ENCODE data around the gene KSR1. TPM values are rescaled to one million over a fixed set of nuclear protein-coding genes. Genes with fewer than 3 reads are reported as not detected.

Gene KSR1
- total and polyA plus RNA-seq, 2 of the 4 experiments (the other 2 are of a cell fraction): 12.5 to 21.9 TPM

DNA sequence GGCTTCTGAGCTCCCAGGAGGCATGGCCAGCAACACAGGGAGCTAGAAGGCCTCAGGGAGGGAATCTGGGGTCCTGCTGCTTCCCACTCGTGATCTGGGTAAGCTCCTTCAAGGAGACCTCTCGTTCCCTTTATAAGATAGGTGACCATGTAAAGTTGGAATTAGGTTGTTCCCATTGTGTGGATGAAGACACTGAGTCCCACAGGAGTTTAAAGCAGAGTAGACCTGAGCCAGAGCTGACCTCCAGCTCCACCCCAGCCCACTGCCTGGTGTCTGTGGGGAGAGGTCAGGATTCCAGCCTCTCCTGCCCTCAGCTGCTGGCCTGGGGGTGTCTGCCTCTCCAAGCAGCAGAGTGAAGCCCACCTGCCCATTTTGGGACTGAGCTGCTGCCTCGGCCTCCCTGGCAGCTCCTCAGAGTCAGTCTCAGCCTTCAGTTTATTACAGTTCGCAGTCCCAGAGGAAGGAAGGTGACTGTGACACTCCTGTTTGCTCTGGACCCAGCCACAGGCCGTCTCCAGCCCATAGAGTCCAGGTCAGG lies 141.6 kb downstream of the KSR1 start:
- H4K91ac ChIP-seq (ENCODE audit: insufficient read depth, low read depth, low read length): 0 out of 2 replicates have a peak overlapping the region, but pooled peaks have one; percentile 8
- H3K9me1 ChIP-seq (ENCODE audit: insufficient read depth, low read length): peaks cover 4% of the 10 kb centered on the region
- no peaks in the 10 kb centered on the region for H3K9me3 ChIP-seq (ENCODE audit: control insufficient read depth, insufficient read depth, low read length)
- TF ChIP-seq RFX5 (IDR thresholded peaks at IDR 0.05; ENCODE audit: low read depth, low read length): no peak
- no peak for TF ChIP-seq NFE2L2 (IDR thresholded peaks at IDR 0.05; ENCODE audit: low read depth, low read length)
- no peak for TF ChIP-seq CEBPB (IDR thresholded peaks at IDR 0.05; ENCODE audit: low read depth, low read length)
- TF ChIP-seq MAZ (IDR thresholded peaks at IDR 0.05; ENCODE audit: borderline replicate concordance, low read depth, low read length): no peak
- TF ChIP-seq MXI1 (IDR thresholded peaks at IDR 0.05; ENCODE audit: borderline replicate concordance, low read depth, low read length): no peak
- TF ChIP-seq BHLHE40 (IDR thresholded peaks at IDR 0.05; ENCODE audit: low read depth, low read length): no peak
- no peak for TF ChIP-seq FOS (IDR thresholded peaks at IDR 0.05; ENCODE audit: low read depth, low read length)
- TF ChIP-seq POLR2A (IDR thresholded peaks at IDR 0.05; ENCODE audit: low read depth, low read length): no peak
- no peak overlapping the region for H2AFZ ChIP-seq (replicated peaks; ENCODE audit: low read length, poor library complexity)
- no peak for ATAC-seq (ENCODE audit: low read depth)
- H2BK5ac ChIP-seq (ENCODE audit: low read depth, low read length, poor library complexity, severe bottlenecking): no peak overlapping the region
- no peak overlapping the region for H3K4me2 ChIP-seq (ENCODE audit: low read depth, low read length)
- H3K4ac ChIP-seq (ENCODE audit: low read depth, low read length): peak overlapping the region; percentile 21; the same call in 1 of the 2 replicates
- no peak overlapping the region for H3K56ac ChIP-seq (ENCODE audit: extremely low read depth, insufficient read depth, low read length)
- H2BK120ac ChIP-seq (ENCODE audit: low read depth, low read length): no peak overlapping the region
- peaks cover 3 to 9% of the 10 kb centered on the region in 2 experiments; a peak in 2 of 4 replicates for H3K79me1 ChIP-seq (ENCODE audit: low read depth in 1 of 2, low read length in 2 of 2)
- H3K27me3 ChIP-seq (ENCODE audit: control insufficient read depth, insufficient read depth, low read length): no peaks in the 10 kb centered on the region
- no peak overlapping the region for H2BK15ac ChIP-seq (ENCODE audit: low read depth, low read length)
- DNase-seq: no peak
- no peak overlapping the region for H4K5ac ChIP-seq (ENCODE audit: low read depth, low read length)
- no peak overlapping the region for H3K14ac ChIP-seq (replicated peaks; ENCODE audit: low read depth, low read length)
- no peak overlapping the region for H3K18ac ChIP-seq (ENCODE audit: low read depth, low read length)
- 0 out of 2 replicates have a peak overlapping the region, but pooled peaks have one; percentile 9 for H3K27ac ChIP-seq (ENCODE audit: insufficient read depth, low read length)
- H3K36me3 ChIP-seq (ENCODE audit: control insufficient read depth, insufficient read depth, low read length): peaks cover 79% of the 10 kb centered on the region
- intact Hi-C loops (cut with micrococcal nuclease) (no loop called here), in situ Hi-C loops (cut with MboI; ENCODE audit: low sequenced_read_pairs) (loop anchor here (5.0 to 10.0 kb wide), 2 partner anchors 246 to 353 kb away; no protein-coding TSS in a partner anchor), dilution Hi-C loops (cut with HindIII; ENCODE audit: low sequenced_read_pairs, unreplicated experiment) (no loop called here)
- H2BK20ac ChIP-seq (ENCODE audit: low read depth, low read length): no peak overlapping the region
- ChIA-PET CTCF (no interaction called here), POLR2A (ENCODE audit: unreplicated experiment) (no interaction called here)
- BruUV-seq (replicated peaks): no TSS peak
- H3K4me1 ChIP-seq (ENCODE audit: control insufficient read depth, insufficient read depth, low read length): peaks cover 2% of the 10 kb centered on the region; the same call in 1 of the 2 replicates
- no peaks in the 10 kb centered on the region for H4K20me1 ChIP-seq (ENCODE audit: insufficient read depth, low read length)
- no peak overlapping the region for H3K9ac ChIP-seq (ENCODE audit: low read depth, low read length)
- H4K8ac ChIP-seq (ENCODE audit: low read depth in 2 of 2, low read length in 2 of 2): no peak overlapping the region
- H3K23ac ChIP-seq (ENCODE audit: low read depth, low read length): no peak overlapping the region
- 100% methylated on average over 1 of the region's 5 CpGs; no CpG with 5 or more reads in 1 of the 2 experiments for WGBS, 2 experiments (ENCODE audit: extremely low coverage in 2 of 2, insufficient read length in 1 of 2)
- no peak overlapping the region; the same call in 1 of the 2 replicates for H2AK5ac ChIP-seq (ENCODE audit: low read depth, low read length)
- no peak overlapping the region for H3K4me3 ChIP-seq (ENCODE audit: insufficient read depth, low read depth, low read length)
- no peak overlapping the region for H2AK9ac ChIP-seq (replicated peaks; ENCODE audit: low read depth, low read length, poor library complexity)
